Muscle layer of colon (tissue), 2 donors: ENCODE data around the gene CAP2.
"Not testable (repeated sequence)": the region's sequence is repeated elsewhere in the genome, so short reads cannot be mapped to it uniquely, and the experiment has no call there.

Experiments
- H3K27ac ChIP-seq: one replicate; pipeline ENCODE4 v1.7.0; 2013; ENCODE audit warnings: low read depth, mild to moderate bottlenecking, low read length, moderate library complexity
- H3K27me3 ChIP-seq, 2 donors: one replicate each; pipeline ENCODE4 v1.7.0; 2013; ENCODE audit warnings: low read length in 2 of 2, mild to moderate bottlenecking in 2 of 2; ENCODE audit not compliant: insufficient read depth in 2 of 2, control insufficient read depth in 1 of 2
- H3K36me3 ChIP-seq: one replicate; pipeline ENCODE4 v1.7.0; 2013; ENCODE audit warnings: mild to moderate bottlenecking, low read length; ENCODE audit not compliant: insufficient read depth
- H3K4me1 ChIP-seq: one replicate; pipeline ENCODE4 v1.7.0; 2013; ENCODE audit warnings: mild to moderate bottlenecking, low read length; ENCODE audit not compliant: insufficient read depth
- H3K4me3 ChIP-seq, 2 donors: one replicate each; pipeline ENCODE4 v1.7.0; 2013; ENCODE audit warnings: low read length in 2 of 2, low read depth in 1 of 2, mild to moderate bottlenecking in 1 of 2, moderate library complexity in 1 of 2
- H3K9ac ChIP-seq: one replicate; pipeline ENCODE4 v1.7.0; 2013; ENCODE audit warnings: low read length
- H3K9me3 ChIP-seq: one replicate; pipeline ENCODE4 v1.7.0; 2013; ENCODE audit warnings: mild to moderate bottlenecking, low read length
- donor health status: abdominal sarcoma.
- donor health status: Adenocarcinoma of cecum.

Gene CAP2

GRCh38 chr6:17420368-17420767 lies 27.0 kb downstream of the CAP2 start:
- Histone ChIP-seq H3K4me3 (no peak overlapping the region), H3K4me1 (peaks cover 23% of the 10 kb centered on the region)

GRCh38 chr6:17421406-17421805 lies 28.0 kb downstream of the CAP2 start:
- Histone ChIP-seq H3K27ac (no peak overlapping the region), H3K27me3 (no peaks in the 10 kb centered on the region), H3K36me3 (peaks cover 8% of the 10 kb centered on the region), H3K9me3 (no peaks in the 10 kb centered on the region), H3K4me1 (peaks cover 23% of the 10 kb centered on the region), H3K9ac (no peak overlapping the region), H3K4me3 (no peak overlapping the region)

More at GRCh38 chr6:17420368-17420767, 27.0 kb downstream of the CAP2 start:
- no peak overlapping the region for H3K27ac ChIP-seq
- no peak overlapping the region for H3K9ac ChIP-seq
- H3K9me3 ChIP-seq, result no peaks in the 10 kb centered on the region
- H3K27me3 ChIP-seq, result no peaks in the 10 kb centered on the region
- peaks cover 8% of the 10 kb centered on the region for H3K36me3 ChIP-seq

- Histone ChIP-seq H3K27me3 (no peaks in the 10 kb centered on the region), H3K4me1 (peaks cover 12% of the 10 kb centered on the region), H3K36me3 (peaks cover 12% of the 10 kb centered on the region), H3K27ac (no peak overlapping the region), H3K4me3 (no peak overlapping the region), H3K9ac (no peak overlapping the region), H3K9me3 (no peaks in the 10 kb centered on the region)
Observed at GRCh38 chr6:17423026-17423425, 29.6 kb downstream of the CAP2 start.

DNA sequence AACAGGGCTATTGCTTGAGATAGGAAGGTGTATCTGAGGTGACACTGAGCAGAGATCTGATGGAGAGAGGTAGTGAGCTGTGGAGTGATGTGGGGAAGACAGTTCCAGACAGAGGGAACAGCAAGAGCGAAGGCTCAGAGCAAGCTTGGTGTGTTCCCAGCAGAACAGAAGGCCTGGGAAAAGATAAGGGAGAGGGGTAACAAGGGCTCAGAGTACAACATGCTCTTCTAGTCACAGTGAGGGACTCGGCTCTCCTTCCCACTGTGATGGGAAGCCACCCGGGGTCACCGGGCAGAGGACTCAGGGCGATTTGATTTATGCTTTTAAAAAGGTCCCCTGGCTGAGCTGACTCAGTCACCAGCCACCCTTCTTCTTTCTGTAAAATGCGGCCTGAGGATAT lies 33.7 kb downstream of the CAP2 start:
- H3K36me3 ChIP-seq, result peaks cover 12% of the 10 kb centered on the region
- no peak overlapping the region for H3K9ac ChIP-seq
- no peaks in the 10 kb centered on the region for H3K27me3 ChIP-seq
- H3K27ac ChIP-seq, result no peak overlapping the region
- H3K4me3 ChIP-seq, result no peak overlapping the region
- peaks cover 13% of the 10 kb centered on the region for H3K4me1 ChIP-seq
- H3K9me3 ChIP-seq, result no peaks in the 10 kb centered on the region

GRCh38 chr6:17427617-17428016 lies 34.2 kb downstream of the CAP2 start:
- H3K9me3 ChIP-seq, result no peaks in the 10 kb centered on the region
- H3K36me3 ChIP-seq, result peaks cover 12% of the 10 kb centered on the region
- peaks cover 13% of the 10 kb centered on the region for H3K4me1 ChIP-seq
- H3K9ac ChIP-seq, result no peak overlapping the region
- no peak overlapping the region for H3K4me3 ChIP-seq
- H3K27ac ChIP-seq, result no peak overlapping the region
- no peaks in the 10 kb centered on the region for H3K27me3 ChIP-seq

GRCh38 chr6:17428595-17429120 lies 35.3 kb downstream of the CAP2 start:
- Histone ChIP-seq H3K4me1 (peaks cover 13% of the 10 kb centered on the region), H3K36me3 (peaks cover 12% of the 10 kb centered on the region)
- H3K9ac ChIP-seq, H3K9me3 ChIP-seq, H3K27me3 ChIP-seq, H3K4me3 ChIP-seq, H3K27ac ChIP-seq: not testable (repeated sequence)

GRCh38 chr6:17429383-17430061 lies 36.1 kb downstream of the CAP2 start:
- Histone ChIP-seq H3K4me3 (no peak overlapping the region), H3K9ac (no peak overlapping the region), H3K27me3 (no peaks in the 10 kb centered on the region), H3K27ac (peak overlapping the region; percentile 35), H3K9me3 (no peaks in the 10 kb centered on the region), H3K36me3 (peaks cover 11% of the 10 kb centered on the region), H3K4me1 (peaks cover 13% of the 10 kb centered on the region)

DNA sequence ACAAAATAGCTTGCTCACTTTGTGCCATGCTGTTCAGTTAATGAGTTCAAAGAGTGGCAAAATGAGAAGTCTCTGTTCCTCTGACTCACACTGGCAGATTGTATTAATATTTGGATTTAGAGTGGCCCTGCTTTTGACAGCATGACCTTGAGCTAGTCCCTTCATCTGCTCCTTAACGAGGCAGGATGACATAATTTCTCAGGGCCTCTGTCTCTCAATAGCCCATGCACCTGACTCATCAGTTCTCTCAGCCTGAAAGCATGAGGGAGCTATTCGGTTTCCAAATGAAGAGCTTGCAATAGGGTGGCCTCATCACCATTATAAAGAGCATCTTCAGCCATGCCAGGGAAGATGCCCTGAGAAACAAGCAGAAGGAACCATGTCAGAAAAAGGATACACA lies 38.2 kb downstream of the CAP2 start:
- Histone ChIP-seq H3K4me1 (peaks cover 13% of the 10 kb centered on the region), H3K27me3 (no peaks in the 10 kb centered on the region), H3K4me3 (no peak overlapping the region), H3K36me3 (peaks cover 4% of the 10 kb centered on the region), H3K9me3 (no peaks in the 10 kb centered on the region), H3K9ac (no peak overlapping the region), H3K27ac (no peak overlapping the region)

DNA sequence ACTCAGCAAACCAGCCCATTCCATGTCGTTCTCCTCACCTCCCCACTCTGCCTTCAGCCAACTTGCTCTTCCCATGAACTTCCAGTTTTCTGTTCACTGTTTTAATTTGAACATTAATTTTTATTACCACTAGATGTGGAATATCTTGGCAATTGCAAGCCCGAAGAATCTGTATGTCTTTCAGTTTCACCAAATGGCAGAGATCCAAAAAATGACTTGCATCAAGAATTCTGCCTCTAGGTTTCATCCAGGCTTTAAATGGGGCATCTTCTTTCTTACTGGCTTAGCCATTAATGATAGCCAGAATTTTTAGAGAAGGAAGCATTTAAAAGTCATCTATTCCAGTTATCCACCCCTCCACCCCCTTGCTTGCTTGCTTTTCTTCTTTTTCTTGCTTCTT lies 39.0 kb downstream of the CAP2 start:
- Histone ChIP-seq H3K4me1 (peaks cover 13% of the 10 kb centered on the region), H3K9me3 (no peaks in the 10 kb centered on the region), H3K4me3 (no peak overlapping the region), H3K27me3 (no peaks in the 10 kb centered on the region), H3K9ac (no peak overlapping the region), H3K36me3 (no peaks in the 10 kb centered on the region), H3K27ac (no peak overlapping the region)

- Histone ChIP-seq H3K4me1 (peaks cover 15% of the 10 kb centered on the region), H3K36me3 (no peaks in the 10 kb centered on the region), H3K9me3 (no peaks in the 10 kb centered on the region), H3K9ac (no peak overlapping the region), H3K4me3 (no peak overlapping the region), H3K27me3 (no peaks in the 10 kb centered on the region), H3K27ac (no peak overlapping the region)
Observed at GRCh38 chr6:17439243-17439993, 46.0 kb downstream of the CAP2 start.

DNA sequence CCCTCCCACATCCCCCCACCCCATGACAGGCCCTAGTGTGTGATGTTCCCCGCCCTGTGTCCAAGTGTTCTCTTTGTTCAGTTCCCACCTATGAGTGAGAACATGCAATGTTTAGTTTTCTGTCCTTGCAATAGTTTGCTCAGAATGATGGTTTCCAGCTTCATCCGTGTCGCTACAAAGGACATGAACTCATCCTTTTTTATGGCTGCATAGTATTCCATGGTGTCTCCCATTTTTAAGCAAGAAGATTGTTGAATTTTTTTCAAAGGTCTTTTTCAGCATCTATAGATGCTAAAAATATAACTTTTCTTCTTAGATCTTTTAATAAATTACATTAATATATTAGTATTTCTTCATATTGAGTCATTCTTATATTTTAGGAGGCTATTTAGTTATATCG lies 47.4 kb downstream of the CAP2 start:
- H3K4me1 ChIP-seq, result peaks cover 15% of the 10 kb centered on the region
- H3K27me3 ChIP-seq, H3K27ac ChIP-seq, H3K9me3 ChIP-seq, H3K4me3 ChIP-seq, H3K9ac ChIP-seq, H3K36me3 ChIP-seq: not testable (repeated sequence)
